ENCODE data around the gene FBXL4. TPM values are rescaled to one million over a fixed set of nuclear protein-coding genes. Genes with fewer than 3 reads are reported as not detected.

FBXL4 gene
- total and polyA plus RNA-seq, 2 of the 8 experiments (the other 6 are each of a cell fraction or from before 2014, with no cell fraction given) = 6.9 to 13.8 TPM

- TF ChIP-seq CHD7 (IDR thresholded peaks at IDR 0.05; ENCODE audit: insufficient replicate concordance, low read length) (no peak), SAP30 (IDR thresholded peaks at IDR 0.05; ENCODE audit: insufficient read depth, insufficient replicate concordance, low read length) (peak; percentile 3), EZH2 (IDR thresholded peaks at IDR 0.05; ENCODE audit: low read depth, low read length, severe bottlenecking) (peak; percentile 81), CBX8 (IDR thresholded peaks at IDR 0.05; ENCODE audit: borderline replicate concordance, low read depth, low read length) (0 out of 2 replicates have a peak, but pooled peaks have one; percentile 97), SP4 (IDR thresholded peaks at IDR 0.05; ENCODE audit: low read length) (no peak), RNF2 (IDR thresholded peaks at IDR 0.05; ENCODE audit: borderline replicate concordance, low read depth, low read length, missing control alignments, poor library complexity, severe bottlenecking) (peak; percentile 100)
Observed at GRCh38 chr6:98825600-98826230, 122.0 kb downstream of the FBXL4 start (continued).

Data from H1 (cell line).